HL-60/S4 treated with retinoic acid at 250 ng/mL for 4 days and 3 days (cell line): ENCODE measurements around the gene CAMP.
"Not testable (repeated sequence)": the region's sequence is repeated elsewhere in the genome, so short reads cannot be mapped to it uniquely, and the experiment has no call there.

ENCODE experiments used
- in situ Hi-C: fragments of 300-500 bp; cut with MboI; formaldehyde crosslinking; loops from 2 replicates; pipeline ENCODE4 v1.7.0; 2022; ENCODE audit warnings: low sequenced_read_pairs

CAMP gene

DNA sequence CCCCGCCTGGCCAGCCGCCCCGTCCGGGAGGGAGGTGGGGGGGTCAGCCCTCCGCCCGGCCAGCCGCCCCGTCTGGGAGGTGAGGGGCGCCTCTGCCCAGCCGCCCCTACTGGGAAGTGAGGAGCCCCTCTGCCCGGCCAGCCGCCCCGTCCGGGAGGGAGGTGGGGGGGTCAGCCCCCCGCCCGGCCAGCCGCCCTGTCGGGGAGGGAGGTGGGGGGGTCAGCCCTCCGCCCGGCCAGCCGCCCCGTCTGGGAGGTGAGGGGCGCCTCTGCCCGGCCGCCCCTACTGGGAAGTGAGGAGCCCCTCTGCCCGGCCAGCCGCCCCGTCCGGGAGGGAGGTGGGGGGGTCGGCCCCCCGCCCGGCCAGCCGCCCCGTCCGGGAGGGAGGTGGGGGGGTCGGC lies 11.5 kb upstream of the CAMP start:
- in situ Hi-C loops: not testable (repeated sequence)

DNA sequence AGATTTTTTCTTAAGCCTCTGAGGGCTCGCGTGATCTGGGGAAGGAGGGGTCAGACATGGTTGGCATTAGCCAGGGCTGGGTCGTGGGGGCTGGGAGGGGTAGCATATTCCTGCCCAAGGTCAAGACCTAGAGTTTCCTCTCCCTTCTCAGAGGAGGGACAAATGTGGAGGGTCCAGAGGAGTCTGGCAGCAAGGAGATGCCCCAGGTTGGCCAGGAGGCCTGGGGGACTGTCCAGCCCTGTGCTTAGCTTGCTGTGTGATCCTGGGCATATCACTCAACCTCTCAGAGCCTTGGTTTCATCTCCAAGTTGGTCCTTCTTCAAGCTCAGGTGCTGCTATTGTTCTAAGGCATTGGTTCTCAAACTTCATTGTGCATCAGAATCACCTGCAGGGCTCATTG lies 9.1 kb upstream of the CAMP start:
- in situ Hi-C loops: no loop called here

DNA sequence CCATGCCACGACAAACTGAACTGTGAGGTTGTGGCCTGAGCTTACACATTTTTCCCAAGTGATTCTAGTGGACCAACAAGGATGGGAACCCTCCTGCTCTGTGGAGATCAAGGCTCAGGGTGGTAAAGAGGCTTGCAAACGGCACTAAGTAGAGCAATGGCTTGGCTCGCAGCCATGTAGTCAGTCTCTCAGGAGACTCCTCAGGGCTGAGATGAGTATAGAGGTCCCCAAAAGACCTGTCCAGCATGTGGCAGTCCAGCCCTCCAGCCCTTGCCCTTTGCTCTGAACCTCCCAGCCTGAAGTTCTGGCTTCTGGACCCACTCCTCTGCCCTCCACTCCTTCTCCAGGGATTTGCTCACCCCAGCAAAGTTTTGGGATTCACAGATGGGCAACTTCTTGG lies 8.3 kb upstream of the CAMP start:
- in situ Hi-C loops: no loop called here

GRCh38 chr3:48215466-48215865 lies 7.8 kb upstream of the CAMP start:
- in situ Hi-C loops: no loop called here

GRCh38 chr3:48215876-48216275 lies 7.4 kb upstream of the CAMP start:
- in situ Hi-C loops: no loop called here

GRCh38 chr3:48217449-48217848 lies 5.8 kb upstream of the CAMP start:
- in situ Hi-C loops: no loop called here

DNA sequence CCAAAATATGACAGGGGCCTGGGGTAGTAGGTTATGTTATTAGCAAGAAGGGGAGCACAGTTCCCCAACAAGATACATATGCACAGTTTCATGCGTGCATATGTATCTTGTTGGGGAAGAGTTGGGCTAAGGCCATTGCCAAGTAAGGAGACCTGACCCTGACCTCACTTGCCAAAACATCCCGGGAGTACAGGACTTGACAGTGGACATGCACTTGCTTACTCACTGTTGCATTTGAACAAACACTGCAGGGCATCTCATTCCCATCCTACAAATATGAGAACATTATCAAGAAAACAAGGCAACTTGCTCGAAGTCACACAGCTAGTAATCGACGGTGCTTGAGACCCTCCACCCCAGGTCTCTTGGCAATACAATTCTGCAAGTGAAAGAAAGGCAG lies 4.8 kb upstream of the CAMP start:
- in situ Hi-C loops: no loop called here

- in situ Hi-C loops: no loop called here
Measured at GRCh38 chr3:48219543-48219942, 3.8 kb upstream of the CAMP start.

GRCh38 chr3:48220746-48221145 lies 2.5 kb upstream of the CAMP start:
- in situ Hi-C loops: no loop called here

- in situ Hi-C loops: no loop called here
Measured at GRCh38 chr3:48225587-48225986, 2.3 kb downstream of the CAMP start.

DNA sequence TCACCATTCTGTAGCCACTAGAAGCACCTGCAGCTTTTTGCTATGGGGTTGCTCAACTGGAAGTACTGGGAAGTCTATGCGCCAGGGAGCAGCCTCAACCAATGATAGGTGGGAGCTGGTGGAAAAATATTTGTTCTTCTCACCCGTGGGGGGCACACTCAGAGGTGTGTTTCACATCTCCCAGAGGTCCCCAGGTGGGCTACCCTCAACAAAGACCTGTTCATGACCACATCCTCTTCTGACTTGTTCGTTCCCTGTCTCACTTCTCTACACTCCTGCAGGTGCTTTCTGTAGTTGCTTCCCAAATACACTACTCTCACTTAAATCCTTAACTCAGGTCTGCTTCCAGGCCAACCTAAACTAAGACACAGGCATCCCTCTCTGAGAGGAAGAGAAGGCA lies 3.6 kb downstream of the CAMP start:
- in situ Hi-C loops: no loop called here

DNA sequence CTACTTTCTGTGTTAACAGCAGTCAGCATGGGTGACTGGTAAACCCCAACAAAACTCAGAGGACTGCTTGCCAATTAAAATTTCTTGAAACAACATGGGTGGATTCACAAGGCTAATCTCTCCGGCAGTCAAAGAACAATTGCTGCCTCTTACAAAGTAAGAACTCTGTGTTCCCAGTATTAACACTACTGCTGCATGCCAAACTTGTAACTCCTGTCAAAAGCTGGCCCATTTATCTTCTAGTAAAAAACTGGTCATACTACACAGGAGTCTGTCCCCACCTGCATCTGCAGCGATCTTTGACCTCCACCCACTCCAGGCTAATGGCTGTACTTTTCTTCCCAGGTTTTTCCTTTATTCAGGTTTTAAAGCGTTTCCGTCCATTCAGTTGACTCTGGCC lies 8.9 kb downstream of the CAMP start:
- in situ Hi-C loops: no loop called here

DNA sequence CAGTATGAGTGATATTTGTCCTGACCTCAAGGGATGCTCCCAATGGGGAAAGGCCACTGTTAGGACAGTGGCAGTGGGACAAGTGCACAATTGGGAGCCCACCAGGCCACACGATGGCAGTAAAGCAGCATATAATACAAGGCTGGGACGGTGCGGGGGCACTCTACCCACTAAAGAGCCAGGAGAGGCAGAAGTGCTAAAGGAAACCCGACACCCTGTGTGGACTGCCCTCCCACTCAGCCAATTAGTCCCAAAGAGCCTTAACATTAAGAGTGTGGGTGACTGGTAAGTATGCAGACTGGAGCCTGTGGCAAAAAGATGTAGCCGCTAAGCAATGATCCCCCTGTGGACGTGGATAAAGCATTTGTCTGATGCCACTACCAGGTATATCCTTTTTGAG lies 9.4 kb downstream of the CAMP start:
- in situ Hi-C loops: no loop called here

GRCh38 chr3:48233542-48233941 lies 10.2 kb downstream of the CAMP start:
- in situ Hi-C loops: no loop called here

GRCh38 chr3:48236531-48236930 lies 13.2 kb downstream of the CAMP start:
- in situ Hi-C loops: no loop called here

DNA sequence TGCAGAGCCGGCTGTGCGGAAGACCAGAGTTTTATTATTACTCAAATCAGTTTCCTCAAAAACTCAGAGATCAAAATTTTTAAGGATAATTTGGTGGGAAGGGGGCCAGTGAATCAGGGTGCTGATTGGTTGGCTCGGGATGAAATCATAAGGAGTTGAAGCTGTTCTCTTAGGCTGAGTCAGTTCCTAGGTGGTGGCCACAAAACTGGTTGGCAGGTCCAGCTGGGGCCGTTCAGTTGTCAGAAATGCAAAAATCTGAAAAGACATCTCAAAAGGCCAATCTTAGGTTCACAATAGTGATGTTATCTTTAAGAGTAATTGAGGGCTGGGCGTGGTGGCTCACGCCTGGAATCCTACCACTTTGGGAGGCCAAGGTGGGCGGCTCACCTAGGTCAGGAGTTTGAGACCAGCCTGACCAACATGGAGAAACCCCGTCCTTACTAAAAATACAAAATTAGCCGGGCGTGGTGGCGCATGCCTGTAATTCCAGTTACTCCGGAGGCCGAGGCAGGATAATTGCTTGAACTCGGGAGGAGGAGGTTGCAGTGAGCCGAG lies 15.3 kb downstream of the CAMP start:
- in situ Hi-C loops: no loop called here

DNA sequence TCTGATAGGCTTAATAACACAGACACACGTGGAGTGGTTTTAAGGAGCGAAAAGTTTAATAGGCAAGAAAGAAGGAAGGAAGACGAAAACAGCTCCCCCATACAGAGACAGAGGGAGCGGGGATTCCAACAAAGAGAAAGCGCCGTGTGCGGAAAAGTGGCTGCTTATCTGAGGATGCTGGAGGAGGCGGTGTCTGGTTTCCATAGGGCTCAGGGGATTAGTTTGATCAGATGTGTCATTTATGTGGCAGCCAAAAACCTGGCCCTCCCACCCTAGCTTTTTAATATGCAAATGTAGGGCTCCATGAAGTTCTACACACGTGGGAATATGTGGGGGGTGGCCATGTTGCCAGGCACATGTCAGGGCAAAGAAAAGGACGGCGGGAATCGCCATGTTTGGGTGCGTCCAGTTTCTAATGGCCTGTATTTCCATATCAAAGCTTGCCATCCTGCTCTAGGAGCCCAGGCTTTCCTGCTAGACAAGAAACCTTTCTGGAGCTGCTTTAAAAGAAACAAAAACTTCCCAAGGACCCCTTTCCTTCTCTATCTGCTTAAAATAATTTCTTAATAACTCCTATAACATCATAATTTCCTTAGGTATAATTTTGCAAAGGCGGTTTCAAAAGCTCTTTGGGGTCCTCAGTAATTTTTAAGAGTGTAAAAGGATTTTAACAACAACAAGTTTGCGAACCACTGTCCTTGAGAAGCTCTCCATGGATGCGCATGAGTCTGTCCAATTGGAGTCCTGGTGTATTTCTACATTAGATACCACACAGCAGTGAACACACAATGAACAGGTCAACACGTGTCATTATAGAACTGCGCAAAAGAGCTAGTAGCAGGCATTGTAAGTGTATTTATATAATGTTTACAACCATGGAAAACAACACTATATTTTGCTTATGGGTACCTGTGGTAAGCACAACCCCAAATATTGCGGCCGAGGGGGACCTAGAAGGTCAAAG lies 17.0 kb downstream of the CAMP start:
- in situ Hi-C loops: no loop called here

- in situ Hi-C loops: no loop called here
Measured at GRCh38 chr3:48241796-48242455, 18.6 kb downstream of the CAMP start.

DNA sequence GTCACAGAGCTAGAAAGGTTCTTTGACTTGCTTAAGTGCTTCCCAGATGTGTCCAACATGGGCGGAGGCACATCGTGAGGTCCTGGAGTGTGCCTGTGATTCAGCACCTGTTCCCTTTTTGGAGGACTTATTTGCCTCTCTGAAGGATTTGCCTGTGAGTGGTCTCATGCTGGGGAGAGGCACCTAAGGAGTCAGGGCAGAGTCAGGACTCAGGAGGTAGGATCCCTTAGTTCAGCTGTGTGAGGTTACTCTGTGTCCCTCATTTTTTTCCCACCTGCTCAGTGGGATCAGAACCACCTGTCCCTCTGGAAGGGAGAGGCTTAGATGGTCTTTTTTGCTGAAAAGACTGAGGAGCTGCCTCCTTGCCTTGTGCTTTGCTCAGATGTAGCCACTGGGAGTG lies 20.6 kb downstream of the CAMP start:
- in situ Hi-C loops: no loop called here

DNA sequence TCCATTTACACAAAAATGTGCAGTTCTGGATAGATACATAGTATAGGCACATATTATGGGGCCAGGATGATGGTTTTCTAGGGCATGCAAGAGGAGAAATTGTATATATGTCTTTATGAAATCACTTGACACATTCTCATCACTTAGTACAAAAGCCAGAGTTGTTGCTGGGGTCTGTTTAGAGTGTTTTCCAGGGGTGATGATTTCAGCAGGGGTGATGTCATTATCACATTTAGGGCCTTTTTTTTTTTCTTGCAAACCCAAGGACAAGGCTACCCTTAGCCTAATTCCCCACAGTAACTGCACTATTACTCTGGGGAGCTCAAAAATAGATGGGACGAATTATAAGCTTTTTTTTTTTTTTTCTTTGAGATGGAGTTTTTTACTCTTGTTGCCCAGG lies 21.2 kb downstream of the CAMP start:
- in situ Hi-C loops: no loop called here

GRCh38 chr3:48245136-48245535 lies 21.8 kb downstream of the CAMP start:
- in situ Hi-C loops: no loop called here

- in situ Hi-C loops: no loop called here
Measured at GRCh38 chr3:48247401-48247811, 24.1 kb downstream of the CAMP start.
